ENCODE data around the gene ENC1. TPM values are rescaled to one million over a fixed set of nuclear protein-coding genes. Genes with fewer than 3 reads are reported as not detected.

The ENC1 gene
- polyA plus RNA-seq, 1 donor = 26.0 TPM

- no peak for DNase-seq
Observed at GRCh38 chr5:74631081-74631953, 9.2 kb downstream of the ENC1 start.

GRCh38 chr5:74630453-74631066 is 10.0 kb downstream of the ENC1 start:
- DNase-seq = no peak

GRCh38 chr5:74629326-74629725 is 11.2 kb downstream of the ENC1 start:
- DNase-seq = no peak

GRCh38 chr5:74628359-74628758 is 12.2 kb downstream of the ENC1 start:
- DNase-seq = no peak

- no peak for DNase-seq
Observed at GRCh38 chr5:74627646-74628279, 12.8 kb downstream of the ENC1 start.

- DNase-seq = no peak
Observed at GRCh38 chr5:74626386-74627222, 13.9 kb downstream of the ENC1 start.

- DNase-seq = no peak
Observed at GRCh38 chr5:74625742-74626241, 14.7 kb downstream of the ENC1 start.

GRCh38 chr5:74624931-74625505 is 15.5 kb downstream of the ENC1 start:
- no peak for DNase-seq

GRCh38 chr5:74624501-74624900 is 16.0 kb downstream of the ENC1 start:
- no peak for DNase-seq

GRCh38 chr5:74623748-74624408 is 16.6 kb downstream of the ENC1 start:
- DNase-seq = no peak

- DNase-seq = no peak
Observed at GRCh38 chr5:74623006-74623611, 17.4 kb downstream of the ENC1 start.

GRCh38 chr5:74622122-74622521 is 18.4 kb downstream of the ENC1 start:
- no peak for DNase-seq

GRCh38 chr5:74621492-74621891 is 19.0 kb downstream of the ENC1 start:
- no peak for DNase-seq

GRCh38 chr5:74619308-74619707 is 21.2 kb downstream of the ENC1 start:
- no peak for DNase-seq

- no peak for DNase-seq
Observed at GRCh38 chr5:74618106-74618505, 22.4 kb downstream of the ENC1 start.

GRCh38 chr5:74617202-74617601 is 23.3 kb downstream of the ENC1 start:
- DNase-seq = no peak

GRCh38 chr5:74616236-74617146 is 24.0 kb downstream of the ENC1 start:
- no peak for DNase-seq

- DNase-seq = no peak
Observed at GRCh38 chr5:74613283-74613682, 27.2 kb downstream of the ENC1 start.

- no peak for DNase-seq
Observed at GRCh38 chr5:74612045-74612444, 28.5 kb downstream of the ENC1 start.
